ENCODE data around the gene RTN4R.

The RTN4R gene

DNA sequence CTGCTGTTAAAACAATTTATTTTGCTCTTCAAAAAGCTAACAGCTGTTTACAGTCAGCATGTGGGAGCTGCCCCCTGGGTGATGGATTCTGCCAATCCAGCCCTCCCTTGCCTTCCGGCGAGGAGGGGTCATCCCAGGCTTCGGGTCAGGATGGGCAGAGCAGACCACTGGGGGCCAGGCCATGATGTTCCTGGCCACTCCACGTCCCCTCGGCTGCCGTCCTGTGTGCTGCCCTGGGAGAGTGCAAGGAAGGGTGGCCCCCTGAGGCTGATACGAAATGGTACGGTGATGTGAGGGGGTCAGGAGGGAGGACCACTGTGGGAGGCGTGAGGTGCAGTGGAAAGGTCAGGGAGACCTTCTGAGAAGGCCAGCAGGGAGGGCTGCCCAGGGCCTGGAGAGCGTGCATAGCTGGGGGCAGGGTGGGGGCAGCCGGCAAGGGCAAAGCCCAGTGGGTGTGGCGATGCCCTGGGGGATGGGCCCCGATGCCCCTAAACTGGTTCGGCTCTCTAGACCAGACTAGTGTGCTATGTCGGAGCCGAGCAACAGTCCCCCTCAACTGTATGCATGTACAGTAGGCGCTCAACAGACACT is 41.3 kb downstream of the RTN4R start:
- TF ChIP-seq, protein P1, sequence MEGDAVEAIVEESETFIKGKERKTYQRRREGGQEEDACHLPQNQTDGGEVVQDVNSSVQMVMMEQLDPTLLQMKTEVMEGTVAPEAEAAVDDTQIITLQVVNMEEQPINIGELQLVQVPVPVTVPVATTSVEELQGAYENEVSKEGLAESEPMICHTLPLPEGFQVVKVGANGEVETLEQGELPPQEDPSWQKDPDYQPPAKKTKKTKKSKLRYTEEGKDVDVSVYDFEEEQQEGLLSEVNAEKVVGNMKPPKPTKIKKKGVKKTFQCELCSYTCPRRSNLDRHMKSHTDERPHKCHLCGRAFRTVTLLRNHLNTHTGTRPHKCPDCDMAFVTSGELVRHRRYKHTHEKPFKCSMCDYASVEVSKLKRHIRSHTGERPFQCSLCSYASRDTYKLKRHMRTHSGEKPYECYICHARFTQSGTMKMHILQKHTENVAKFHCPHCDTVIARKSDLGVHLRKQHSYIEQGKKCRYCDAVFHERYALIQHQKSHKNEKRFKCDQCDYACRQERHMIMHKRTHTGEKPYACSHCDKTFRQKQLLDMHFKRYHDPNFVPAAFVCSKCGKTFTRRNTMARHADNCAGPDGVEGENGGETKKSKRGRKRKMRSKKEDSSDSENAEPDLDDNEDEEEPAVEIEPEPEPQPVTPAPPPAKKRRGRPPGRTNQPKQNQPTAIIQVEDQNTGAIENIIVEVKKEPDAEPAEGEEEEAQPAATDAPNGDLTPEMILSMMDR (IDR thresholded peaks at IDR 0.05; ENCODE audit: insufficient read depth, low read depth, low read length, missing control alignments) = no peak
- H3K4me3 ChIP-seq (ENCODE audit: low read length) = no peak overlapping the region
- no peak for DNase-seq (ENCODE audit: low read depth)

DNA sequence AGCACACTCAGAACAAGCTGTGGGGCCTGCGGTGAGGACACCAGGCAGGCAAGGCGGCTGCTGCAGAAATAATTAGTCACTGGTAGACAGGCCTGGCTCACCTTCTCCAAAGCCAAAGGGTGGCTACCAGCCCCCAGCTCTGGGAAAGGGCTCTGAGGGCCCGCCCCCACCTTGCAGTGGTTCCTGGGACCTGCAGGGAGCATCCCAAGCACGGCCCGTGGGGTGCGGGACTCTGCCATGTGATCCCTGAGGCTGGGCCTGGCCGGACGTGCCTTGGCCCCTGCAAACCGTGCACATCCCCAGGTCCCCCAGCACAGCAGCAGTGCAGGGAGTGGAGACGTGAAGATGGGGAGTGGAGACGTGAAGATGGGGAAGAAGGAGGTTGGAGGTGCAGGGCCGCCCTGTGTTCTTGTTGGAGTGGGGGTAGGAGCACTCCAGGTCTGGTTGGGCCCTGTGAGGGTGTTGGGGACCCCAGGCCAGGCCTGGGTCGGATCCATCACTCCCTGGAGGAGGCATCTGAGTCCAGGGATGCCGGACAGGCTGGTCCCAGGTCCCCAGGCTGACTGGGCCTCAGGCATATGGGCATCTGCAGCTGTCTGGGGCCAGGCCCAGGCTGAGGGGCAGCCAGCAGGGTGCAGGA is 41.9 kb downstream of the RTN4R start:
- no peak for DNase-seq (ENCODE audit: low read depth)
- TF ChIP-seq, protein P1 (IDR thresholded peaks at IDR 0.05; ENCODE audit: insufficient read depth, low read depth, low read length, missing control alignments) = no peak
- no peak overlapping the region for H3K4me3 ChIP-seq (ENCODE audit: low read length)

DNA sequence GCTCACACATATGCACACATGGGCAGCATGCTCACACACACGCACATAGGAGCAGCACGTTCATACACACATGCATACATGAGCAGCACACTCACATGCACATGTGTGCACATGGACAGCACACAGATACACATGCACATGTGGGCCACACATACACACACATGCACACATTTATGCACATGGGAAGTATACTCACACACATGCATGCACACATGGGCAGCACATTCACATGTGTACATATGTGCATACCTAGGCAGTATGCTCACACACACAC is 42.5 kb downstream of the RTN4R start:
- DNase-seq (ENCODE audit: low read depth) = no peak
- TF ChIP-seq, protein P1 (IDR thresholded peaks at IDR 0.05; ENCODE audit: insufficient read depth, low read depth, low read length, missing control alignments) = no peak
- no peak overlapping the region for H3K4me3 ChIP-seq (ENCODE audit: low read length)

DNA sequence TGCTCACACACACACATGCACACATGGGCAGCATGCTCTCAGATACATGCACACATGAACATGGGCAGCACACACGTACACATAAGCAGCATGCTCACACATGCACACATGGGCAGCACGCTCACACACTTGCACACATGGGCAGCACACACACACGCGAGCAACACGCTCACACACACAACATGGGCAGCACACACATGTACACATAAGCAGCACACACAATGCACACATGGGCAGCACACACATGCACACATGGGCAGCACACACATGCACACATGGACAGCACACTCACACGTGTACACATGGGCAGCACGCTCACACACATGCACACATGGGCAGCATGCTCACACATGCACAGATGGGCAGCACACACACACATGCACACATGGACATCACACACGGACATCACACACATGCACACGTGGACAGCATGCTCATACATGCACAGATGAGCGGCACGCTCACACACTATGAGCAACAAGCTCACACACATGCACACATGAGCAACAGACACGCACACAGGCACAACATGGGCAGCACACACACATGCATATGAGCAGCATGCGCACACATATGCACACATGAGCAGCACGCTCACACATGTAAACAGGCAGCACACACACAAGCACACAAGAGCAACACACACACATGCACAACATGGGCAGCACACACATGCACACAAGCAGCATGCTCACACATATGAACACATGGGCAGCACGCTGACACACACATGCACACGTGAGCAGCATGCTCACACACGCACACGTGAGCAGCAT is 43.0 kb downstream of the RTN4R start:
- H3K4me3 ChIP-seq (ENCODE audit: low read length) = no peak overlapping the region
- DNase-seq (ENCODE audit: low read depth) = no peak
- TF ChIP-seq, protein P1 (IDR thresholded peaks at IDR 0.05; ENCODE audit: insufficient read depth, low read depth, low read length, missing control alignments) = no peak

DNA sequence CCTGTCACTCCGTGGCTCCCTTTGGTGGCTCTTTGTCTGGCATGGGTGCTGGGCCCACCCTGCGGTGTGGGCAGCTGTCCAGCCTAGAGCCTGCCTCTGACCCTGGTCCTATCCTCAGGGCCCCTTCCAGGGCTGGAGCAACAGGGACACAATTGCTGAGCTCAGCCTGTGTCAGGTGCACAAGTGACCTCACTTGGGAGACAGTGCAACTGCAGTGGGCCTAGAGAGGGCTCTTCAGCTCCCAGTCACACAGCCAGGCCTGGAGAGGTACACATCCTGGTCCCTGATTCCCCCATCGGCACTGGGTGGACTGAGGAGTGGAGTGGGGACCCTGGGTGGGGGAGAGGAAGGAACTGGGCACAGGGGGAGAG is 43.9 kb downstream of the RTN4R start:
- H3K4me3 ChIP-seq (ENCODE audit: low read length) = no peak overlapping the region
- no peak for DNase-seq (ENCODE audit: low read depth)
- TF ChIP-seq, protein P1 (IDR thresholded peaks at IDR 0.05; ENCODE audit: insufficient read depth, low read depth, low read length, missing control alignments) = no peak

DNA sequence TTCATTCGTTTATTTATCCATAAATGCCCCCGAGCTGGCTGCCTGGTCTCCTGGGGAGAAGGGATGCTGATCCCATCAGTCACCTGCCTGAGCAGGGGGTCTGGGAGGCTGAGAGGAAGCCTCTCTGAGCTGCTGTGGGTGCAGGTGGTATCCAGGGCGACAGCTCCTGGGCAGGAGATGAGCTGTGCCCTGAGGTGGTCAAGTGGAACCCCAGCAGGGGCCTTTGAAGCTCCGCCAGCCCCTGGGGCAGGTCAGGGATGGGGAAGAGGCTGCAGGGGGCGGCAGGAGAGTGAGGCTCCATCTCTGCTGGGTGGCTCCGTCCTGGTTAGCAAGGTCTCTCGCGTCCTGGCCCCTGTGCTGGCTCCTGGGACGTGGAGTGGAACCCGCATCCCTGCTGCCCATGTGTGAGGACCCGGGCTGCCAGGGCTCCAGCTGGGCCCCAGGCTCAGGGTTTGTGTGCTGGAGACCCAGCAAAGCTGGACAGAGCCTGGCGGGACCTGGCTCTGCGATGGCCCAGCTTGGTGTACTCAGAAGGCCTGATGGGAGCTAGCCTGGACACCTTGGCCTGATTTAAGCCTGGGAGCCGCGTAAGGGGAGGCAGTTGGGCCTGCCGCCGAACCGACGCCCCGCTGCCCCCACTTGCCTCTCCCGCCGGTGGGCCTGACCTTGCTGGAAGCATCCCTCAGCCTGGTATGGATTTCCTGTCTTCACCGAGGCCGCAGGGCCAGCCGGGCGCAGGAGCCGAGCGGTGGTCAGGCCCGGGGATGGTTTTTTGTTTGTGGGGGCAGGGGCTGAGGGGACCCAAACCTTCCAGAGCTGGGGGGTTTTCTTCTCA is 44.5 kb downstream of the RTN4R start:
- H3K4me3 ChIP-seq (ENCODE audit: low read length) = no peak overlapping the region
- DNase-seq (ENCODE audit: low read depth) = no peak
- TF ChIP-seq, protein P1 (IDR thresholded peaks at IDR 0.05; ENCODE audit: insufficient read depth, low read depth, low read length, missing control alignments) = no peak
